Measurements from ENCODE around the gene IDI1. TPM values are rescaled to one million over a fixed set of nuclear protein-coding genes. Genes with fewer than 3 reads are reported as not detected.
A peak's percentile ranks its signal among the peaks of the same experiment; 100 is the strongest.

The IDI1 gene
- total and polyA plus RNA-seq, 2 of the 13 experiments (the other 11 are each of a cell fraction or from before 2014, with no cell fraction given): 44.4 to 145 TPM

GRCh38 chr10:1048732-1049424 is at the start of gene IDI1 (continued):
- TF ChIP-seq ATF4 (CRISPR knock-in tag; IDR thresholded peaks at IDR 0.05) (no peak), CERS6 (CRISPR knock-in tag; IDR thresholded peaks at IDR 0.05) (no peak), ZNF10 (CRISPR knock-in tag; IDR thresholded peaks at IDR 0.05; ENCODE audit: borderline replicate concordance, low read depth) (no peak), DNMT3B (CRISPR knock-in tag; conservative IDR thresholded peaks at IDR 0.05) (no peak; the same call in 1 of the 2 replicates), MAF1 (CRISPR knock-in tag; IDR thresholded peaks at IDR 0.05; ENCODE audit: borderline replicate concordance) (peak; percentile 67; the same call in 1 of the 2 replicates), TFAP4 (IDR thresholded peaks at IDR 0.05; ENCODE audit: borderline replicate concordance, low read depth) (peak; percentile 60; the same call in 1 of the 2 replicates), ZNF567 (CRISPR knock-in tag; IDR thresholded peaks at IDR 0.05; ENCODE audit: borderline replicate concordance) (peak; percentile 28; the same call in 1 of the 2 replicates), KDM5B (CRISPR knock-in tag; IDR thresholded peaks at IDR 0.05; ENCODE audit: borderline replicate concordance) (peak; percentile 93), GATA4 (IDR thresholded peaks at IDR 0.05; ENCODE audit: borderline replicate concordance, low read depth) (peak; percentile 86; the same call in 1 of the 2 replicates), ZMYM4 (CRISPR knock-in tag; IDR thresholded peaks at IDR 0.05) (peak; percentile 99), ZNF788 (CRISPR knock-in tag; IDR thresholded peaks at IDR 0.05; ENCODE audit: borderline replicate concordance) (peak; percentile 49; the same call in 1 of the 2 replicates), ZNF652 (CRISPR knock-in tag; IDR thresholded peaks at IDR 0.05; ENCODE audit: borderline replicate concordance, low read depth) (no peak), FOXA3 (CRISPR knock-in tag; IDR thresholded peaks at IDR 0.05) (peak; percentile 70), ZNF609 (CRISPR knock-in tag; IDR thresholded peaks at IDR 0.05; ENCODE audit: borderline replicate concordance) (peak; percentile 58; the same call in 1 of the 2 replicates)
- TF ChIP-seq, protein P1, sequence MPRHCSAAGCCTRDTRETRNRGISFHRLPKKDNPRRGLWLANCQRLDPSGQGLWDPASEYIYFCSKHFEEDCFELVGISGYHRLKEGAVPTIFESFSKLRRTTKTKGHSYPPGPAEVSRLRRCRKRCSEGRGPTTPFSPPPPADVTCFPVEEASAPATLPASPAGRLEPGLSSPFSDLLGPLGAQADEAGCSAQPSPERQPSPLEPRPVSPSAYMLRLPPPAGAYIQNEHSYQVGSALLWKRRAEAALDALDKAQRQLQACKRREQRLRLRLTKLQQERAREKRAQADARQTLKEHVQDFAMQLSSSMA (CRISPR knock-in tag; IDR thresholded peaks at IDR 0.05): no peak
- TF ChIP-seq, protein P2, sequence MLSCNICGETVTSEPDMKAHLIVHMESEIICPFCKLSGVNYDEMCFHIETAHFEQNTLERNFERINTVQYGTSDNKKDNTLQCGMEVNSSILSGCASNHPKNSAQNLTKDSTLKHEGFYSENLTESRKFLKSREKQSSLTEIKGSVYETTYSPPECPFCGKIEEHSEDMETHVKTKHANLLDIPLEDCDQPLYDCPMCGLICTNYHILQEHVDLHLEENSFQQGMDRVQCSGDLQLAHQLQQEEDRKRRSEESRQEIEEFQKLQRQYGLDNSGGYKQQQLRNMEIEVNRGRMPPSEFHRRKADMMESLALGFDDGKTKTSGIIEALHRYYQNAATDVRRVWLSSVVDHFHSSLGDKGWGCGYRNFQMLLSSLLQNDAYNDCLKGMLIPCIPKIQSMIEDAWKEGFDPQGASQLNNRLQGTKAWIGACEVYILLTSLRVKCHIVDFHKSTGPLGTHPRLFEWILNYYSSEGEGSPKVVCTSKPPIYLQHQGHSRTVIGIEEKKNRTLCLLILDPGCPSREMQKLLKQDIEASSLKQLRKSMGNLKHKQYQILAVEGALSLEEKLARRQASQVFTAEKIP (CRISPR knock-in tag; IDR thresholded peaks at IDR 0.05; ENCODE audit: borderline replicate concordance): no peak
